ENCODE results near the gene OR5AC2. TPM values are rescaled to one million over a fixed set of nuclear protein-coding genes. Genes with fewer than 3 reads are reported as not detected.

Gene OR5AC2
- total RNA-seq, 1 experiment from 2014 or later = not detected

DNA sequence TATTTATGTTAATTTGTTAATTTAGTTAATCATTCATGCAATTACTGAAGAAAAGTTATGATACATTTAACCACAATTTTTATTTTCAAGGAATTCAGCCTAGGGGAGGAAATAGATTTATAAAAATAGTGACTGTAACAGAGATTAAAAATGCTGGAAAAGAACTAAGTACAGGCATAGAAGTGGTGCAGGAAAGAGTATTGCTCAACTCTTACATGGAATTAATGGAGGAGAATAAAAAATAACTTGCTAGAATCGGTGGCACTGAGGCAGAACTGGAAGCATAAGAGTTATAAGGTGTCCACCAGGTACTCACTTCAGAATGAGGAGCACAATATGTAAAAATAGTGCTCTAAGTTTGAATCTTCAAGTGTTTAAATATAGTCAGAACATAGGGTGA, 13.5 kb upstream of the OR5AC2 start:
- ChIA-PET CTCF (no interaction called here), POLR2A (ENCODE audit: unreplicated experiment) (no interaction called here)
- no peak overlapping the region for H2AFZ ChIP-seq

GRCh38 chr3:98095882-98096281, 8.9 kb downstream of the OR5AC2 start:
- TF ChIP-seq EZH2 (IDR thresholded peaks at IDR 0.05; ENCODE audit: low read depth) = no peak
- no peak for TF ChIP-seq CTCF (conservative IDR thresholded peaks at IDR 0.05)
- H3K27ac ChIP-seq = no peak overlapping the region
- peak overlapping the region; percentile 47 for H3K4me2 ChIP-seq
- peaks cover 5% of the 10 kb centered on the region; the same call in 1 of the 2 replicates for H3K9me2 ChIP-seq (ENCODE audit: insufficient read depth)
- H3F3A ChIP-seq (ENCODE audit: insufficient read depth, low read depth) = no peaks in the 10 kb centered on the region
- intact Hi-C loops (cut with micrococcal nuclease; ENCODE audit: unreplicated experiment) = no loop called here
- H3K36me3 ChIP-seq (ENCODE audit: low read depth) = no peaks in the 10 kb centered on the region
- H3K79me2 ChIP-seq (ENCODE audit: low read depth) = no peaks in the 10 kb centered on the region
- peak in 1 of 2 experiments; percentile 33 for DNase-seq
- no peaks in the 10 kb centered on the region for H3K27me3 ChIP-seq (ENCODE audit: insufficient read depth, low read depth)
- H3K4me3 ChIP-seq = no peak overlapping the region
- H3K9me3 ChIP-seq (ENCODE audit: insufficient read depth, low read depth) = no peaks in the 10 kb centered on the region
- ChIA-PET POLR2A (ENCODE audit: unreplicated experiment) (no interaction called here), CTCF (no interaction called here)
- no TSS peak for BruUV-seq (replicated peaks)
- H3K4me1 ChIP-seq (replicated peaks; ENCODE audit: insufficient read depth) = peaks cover 5% of the 10 kb centered on the region; the same call in 1 of the 2 replicates
- H2AFZ ChIP-seq = peak overlapping the region; percentile 58
- H4K20me1 ChIP-seq (ENCODE audit: insufficient read depth) = no peaks in the 10 kb centered on the region

More for the DNA sequence above, 13.5 kb upstream of the OR5AC2 start:
- Histone ChIP-seq H3F3A (ENCODE audit: insufficient read depth, low read depth) (no peaks in the 10 kb centered on the region), H3K27me3 (ENCODE audit: insufficient read depth, low read depth) (no peaks in the 10 kb centered on the region), H4K20me1 (ENCODE audit: insufficient read depth) (no peaks in the 10 kb centered on the region), H3K9me3 (ENCODE audit: insufficient read depth, low read depth) (no peaks in the 10 kb centered on the region), H3K79me2 (ENCODE audit: low read depth) (no peaks in the 10 kb centered on the region), H3K4me3 (no peak overlapping the region), H3K4me1 (replicated peaks; ENCODE audit: insufficient read depth) (0 out of 2 replicates have a peak, but pooled peaks cover 4% of the 10 kb centered on the region), H3K27ac (no peak overlapping the region), H3K36me3 (ENCODE audit: low read depth) (no peaks in the 10 kb centered on the region), H3K4me2 (no peak overlapping the region), H3K9me2 (ENCODE audit: insufficient read depth) (peaks cover 3% of the 10 kb centered on the region)
- no peak for TF ChIP-seq CTCF (conservative IDR thresholded peaks at IDR 0.05)
- TF ChIP-seq EZH2 (IDR thresholded peaks at IDR 0.05; ENCODE audit: low read depth) = no peak
- BruUV-seq (replicated peaks) = no TSS peak
- intact Hi-C loops (cut with micrococcal nuclease; ENCODE audit: unreplicated experiment) = no loop called here
- no peak for DNase-seq

DNA sequence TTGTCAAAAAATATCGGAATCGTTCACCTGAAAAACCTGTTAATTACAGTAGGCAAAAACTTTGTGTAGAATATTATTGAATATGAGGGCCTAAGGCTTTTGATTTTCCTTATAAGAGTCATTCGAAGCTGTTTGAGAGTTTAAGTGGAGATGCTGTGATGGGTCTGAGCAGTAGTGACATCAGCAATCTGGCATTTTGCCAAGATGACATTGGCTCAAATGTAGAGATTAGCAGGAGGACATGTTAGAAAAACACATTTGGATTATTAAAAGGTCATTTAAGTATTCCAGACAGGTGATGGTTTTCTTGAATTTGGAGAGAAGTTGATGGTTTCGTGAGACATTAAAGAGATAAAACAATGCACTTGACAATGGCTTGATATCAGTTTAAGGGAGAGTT, 12.9 kb downstream of the OR5AC2 start:
- H3K4me2 ChIP-seq = no peak overlapping the region
- H3K9me3 ChIP-seq (ENCODE audit: insufficient read depth, low read depth) = no peaks in the 10 kb centered on the region
- no peaks in the 10 kb centered on the region for H3K36me3 ChIP-seq (ENCODE audit: low read depth)
- peaks cover 5% of the 10 kb centered on the region; the same call in 1 of the 2 replicates for H3K4me1 ChIP-seq (replicated peaks; ENCODE audit: insufficient read depth)
- H4K20me1 ChIP-seq (ENCODE audit: insufficient read depth) = no peaks in the 10 kb centered on the region; the same call in 1 of the 2 replicates
- intact Hi-C loops (cut with micrococcal nuclease; ENCODE audit: unreplicated experiment) = no loop called here
- TF ChIP-seq EZH2 (IDR thresholded peaks at IDR 0.05; ENCODE audit: low read depth) = no peak
- TF ChIP-seq CTCF (conservative IDR thresholded peaks at IDR 0.05) = no peak
- no peaks in the 10 kb centered on the region for H3K79me2 ChIP-seq (ENCODE audit: low read depth)
- CTCF ChIA-PET = no interaction called here
- POLR2A ChIA-PET (ENCODE audit: unreplicated experiment) = no interaction called here
- no peak overlapping the region for H3K27ac ChIP-seq
- H3K9me2 ChIP-seq (ENCODE audit: insufficient read depth) = peaks cover 5% of the 10 kb centered on the region
- no peaks in the 10 kb centered on the region for H3K27me3 ChIP-seq (ENCODE audit: insufficient read depth, low read depth)
- BruUV-seq (replicated peaks) = no TSS peak
- no peaks in the 10 kb centered on the region for H3F3A ChIP-seq (ENCODE audit: insufficient read depth, low read depth)
- H3K4me3 ChIP-seq = no peak overlapping the region
- DNase-seq = no peak
- no peak overlapping the region for H2AFZ ChIP-seq

Data from PC-9 (cell line).